Stimulated activated CD4-positive, alpha-beta T cell treated with anti-CD3 and anti-CD28 coated beads, Interleukin-4, amount 100 ng/mL, for 4 hours (primary cell): ENCODE measurements around the gene CDC25B.
"Not testable (repeated sequence)": the region's sequence is repeated elsewhere in the genome, so short reads cannot be mapped to it uniquely, and the experiment has no call there.

Source experiments
- DNase-seq, 2 experiments: peaks; one replicate each; pipeline ENCODE4 v3.0.0-alpha.2; 2020

The CDC25B gene

DNA sequence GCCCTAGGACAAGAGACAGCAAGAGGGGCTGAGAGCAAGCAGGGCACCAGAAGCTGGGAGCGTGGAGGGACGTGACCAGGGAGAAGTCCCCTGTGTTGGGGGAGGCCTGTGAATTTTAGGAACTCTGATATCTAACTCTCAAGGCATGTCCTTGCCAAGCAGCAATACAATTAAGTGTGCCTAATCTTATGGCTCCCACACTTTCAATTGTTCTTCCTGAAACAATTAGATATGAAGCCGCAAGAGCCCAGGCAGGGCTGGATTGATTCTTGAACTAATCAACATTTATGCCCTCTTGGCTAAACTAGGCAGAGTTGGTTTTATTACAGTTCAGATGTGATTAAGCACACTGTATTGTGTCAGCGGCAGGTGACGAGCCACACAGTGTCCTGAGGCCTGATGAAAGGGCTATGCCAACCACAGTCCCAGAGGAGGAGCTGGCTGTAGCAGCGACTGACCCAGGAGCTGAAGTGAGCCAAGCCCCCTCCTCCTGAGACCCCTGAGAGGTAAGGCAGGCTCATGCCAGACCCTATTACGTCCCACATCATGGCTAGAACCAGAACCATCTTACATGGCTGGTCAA, 46.3 kb downstream of the CDC25B start:
- DNase-seq, result no peak

DNA sequence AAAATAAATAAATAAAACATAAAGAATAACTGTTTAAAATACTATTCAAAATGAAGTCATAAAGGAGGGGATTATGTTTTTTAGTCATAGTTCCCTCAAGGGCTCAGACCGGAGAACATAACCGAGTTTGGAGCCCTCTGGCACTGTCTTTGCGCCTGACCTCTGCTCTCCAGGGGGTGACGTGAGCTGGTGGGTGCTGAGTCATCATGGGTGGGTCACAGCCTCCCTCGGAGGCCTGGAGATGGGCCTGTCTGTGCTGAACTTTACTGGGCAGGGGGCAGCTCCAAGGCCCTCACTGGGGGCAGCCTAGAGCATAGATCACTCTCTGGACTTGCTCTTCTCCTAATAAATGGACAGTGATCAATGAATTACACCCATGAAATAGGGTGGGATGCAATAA, 47.4 kb downstream of the CDC25B start:
- DNase-seq, result no peak

DNA sequence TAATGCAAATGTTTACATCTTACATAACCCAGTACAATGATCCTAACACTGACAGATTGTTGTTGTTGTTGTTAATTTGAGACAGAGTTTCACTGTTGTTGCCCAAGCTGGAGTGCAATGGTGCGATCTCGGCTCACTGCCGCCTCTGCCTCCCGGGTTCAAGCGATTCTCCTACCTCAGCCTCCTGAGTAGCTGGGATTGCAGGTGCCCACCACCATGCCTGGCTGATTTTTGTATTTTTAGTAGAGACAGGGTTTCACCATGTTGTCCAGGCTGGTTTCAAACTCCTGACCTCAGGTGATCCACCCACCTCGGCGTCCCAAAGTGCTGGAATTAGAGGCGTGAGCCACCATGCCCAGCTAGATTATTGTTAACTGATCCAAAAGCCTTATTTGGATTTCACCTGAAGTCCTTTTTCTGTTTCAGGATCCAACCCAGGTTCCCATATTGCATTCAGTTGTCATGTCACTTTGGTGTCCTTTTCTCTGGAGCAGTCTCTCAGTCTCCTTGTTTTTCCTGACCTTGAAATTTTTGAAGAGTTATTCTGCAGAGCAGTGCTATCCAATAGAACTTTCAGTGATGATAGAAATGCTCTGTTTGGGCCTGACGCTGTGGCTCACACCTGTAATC, 48.0 kb downstream of the CDC25B start:
- DNase-seq, result not testable (repeated sequence)

DNA sequence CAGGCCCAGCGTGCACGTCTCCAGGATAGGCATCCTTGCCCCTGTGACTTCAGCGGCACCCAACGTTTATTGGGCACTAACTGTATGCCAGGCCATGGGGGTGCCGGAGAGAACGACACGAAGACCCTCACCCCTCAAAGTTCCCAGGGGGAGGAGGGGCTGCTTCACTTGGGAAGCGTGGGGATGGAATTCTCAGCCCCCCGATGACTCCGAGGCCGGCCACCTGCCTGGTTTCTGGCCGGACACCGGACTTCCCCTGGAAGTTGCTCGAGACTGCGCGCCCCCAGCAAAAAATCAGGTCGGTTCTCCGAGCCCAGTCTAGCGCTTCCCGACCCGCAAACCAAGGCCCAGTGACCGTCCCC, 50.2 kb downstream of the CDC25B start:
- no peak for DNase-seq

DNA sequence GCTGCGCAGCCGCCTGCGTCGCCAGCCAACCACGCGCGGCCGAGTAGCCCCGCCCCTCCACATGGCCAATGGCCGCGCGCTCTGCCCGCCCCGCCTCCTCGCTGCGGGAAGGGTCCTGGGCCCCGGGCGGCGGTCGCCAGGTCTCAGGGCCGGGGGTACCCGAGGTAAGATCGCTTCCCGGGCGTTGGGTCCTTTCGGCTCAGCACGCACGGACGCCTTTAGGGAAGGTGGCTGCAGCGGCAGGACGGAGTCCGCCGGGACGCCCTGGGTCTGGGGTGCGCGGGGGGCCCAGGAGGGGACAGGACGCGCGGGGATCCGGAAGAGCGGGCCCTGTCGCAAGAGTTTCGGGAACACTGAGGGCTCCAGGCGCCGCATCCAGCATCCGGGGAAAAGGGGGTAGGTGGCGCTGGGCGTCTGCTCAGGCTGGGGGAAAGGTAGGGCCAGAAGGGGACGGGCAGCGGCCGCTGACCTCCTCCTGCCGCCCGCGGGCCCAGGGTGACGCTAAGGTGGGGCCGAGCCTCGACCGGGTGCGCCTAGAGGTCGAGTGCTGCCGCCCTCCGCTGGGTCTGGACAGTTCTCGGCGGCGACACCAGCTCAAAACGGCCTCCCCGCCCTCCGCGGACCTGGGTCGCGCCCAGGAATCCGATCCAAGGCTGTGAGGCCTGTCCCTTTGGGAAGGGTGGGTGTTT, 50.8 kb downstream of the CDC25B start, which contains the start of gene MAVS:
MAVS (plus strand) TSS at position 95 of the 689 bp plus-strand sequence. CDS start 7,791 bp downstream, outside the sequence.
- peak; percentile 78 to 87 for DNase-seq

DNA sequence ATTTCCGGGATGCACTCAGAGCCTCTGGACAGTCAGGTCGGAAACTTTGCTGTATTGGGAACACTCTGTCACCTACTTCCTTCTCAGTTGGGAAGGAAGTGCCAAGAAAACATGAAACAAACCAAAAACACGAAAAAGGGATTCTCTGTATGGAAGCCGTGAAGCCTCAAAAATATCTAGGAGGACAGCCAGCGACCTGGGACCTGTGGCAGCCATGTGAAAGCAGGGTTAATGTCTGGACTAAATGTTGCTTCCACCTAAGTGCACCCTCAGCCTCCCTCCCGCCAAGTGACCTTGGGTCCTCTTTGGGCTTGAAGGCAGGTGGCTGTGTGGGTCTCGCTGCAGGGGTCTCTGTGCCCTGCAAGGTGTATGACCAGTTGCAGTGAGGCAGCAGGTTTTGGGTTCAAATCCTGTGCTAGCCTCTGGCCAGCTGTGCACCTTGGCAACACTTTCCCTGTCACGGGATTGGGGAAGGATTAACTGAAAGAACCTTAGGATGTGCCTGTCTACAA, 51.4 kb downstream of the CDC25B start:
- DNase-seq, result no peak

DNA sequence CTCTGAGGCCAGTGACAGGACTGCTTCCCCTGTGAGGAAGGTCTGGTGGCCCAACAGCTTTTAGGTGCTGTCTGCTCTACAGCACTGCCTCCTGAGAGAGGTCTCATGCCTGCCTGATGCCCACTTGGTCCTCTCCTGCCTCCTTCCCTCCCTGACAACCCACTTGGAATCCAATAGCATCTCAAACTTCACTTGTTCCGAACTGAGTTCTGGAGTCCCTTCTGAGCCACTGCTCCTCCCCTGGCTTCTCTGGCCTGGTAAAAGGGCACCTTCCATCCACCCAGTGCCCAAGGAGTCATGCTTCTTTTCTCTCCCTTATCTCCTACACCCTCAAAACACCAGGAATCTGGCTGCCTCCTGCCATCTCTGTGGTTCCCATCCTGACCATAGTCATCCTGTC, 52.5 kb downstream of the CDC25B start:
- DNase-seq, result no peak

DNA sequence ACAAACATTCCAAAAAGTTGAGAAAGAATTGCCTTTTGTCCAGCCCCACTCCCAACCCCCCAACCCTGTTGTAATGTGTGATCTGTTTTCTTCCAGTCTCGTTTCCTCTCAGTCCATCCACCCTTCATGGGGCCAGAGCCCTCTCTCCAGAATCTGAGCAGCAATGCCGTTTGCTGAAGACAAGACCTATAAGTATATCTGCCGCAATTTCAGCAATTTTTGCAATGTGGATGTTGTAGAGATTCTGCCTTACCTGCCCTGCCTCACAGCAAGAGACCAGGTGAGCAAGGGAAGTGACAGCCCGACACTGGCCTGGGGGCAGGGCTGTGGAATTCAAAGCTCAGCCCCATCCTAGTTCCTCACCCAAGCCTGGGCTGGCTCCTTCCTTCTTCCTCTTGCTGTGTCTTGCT, 58.4 kb downstream of the CDC25B start:
- no peak for DNase-seq
